GM20000 (cell line): ENCODE results near the gene TOX3.

ENCODE experiments used
- DNase-seq: peaks from one replicate; pipeline ENCODE4 v3.0.0; 2012; ENCODE audit warnings: low spot score
- TF ChIP-seq, protein P1 (sequence below): IDR thresholded peaks from 2 replicates; pipeline ENCODE4 v1.5.1; 2012; ENCODE audit warnings: mild to moderate bottlenecking, control low read depth; ENCODE audit errors: extremely low read depth, missing control alignments

TOX3 gene

DNA sequence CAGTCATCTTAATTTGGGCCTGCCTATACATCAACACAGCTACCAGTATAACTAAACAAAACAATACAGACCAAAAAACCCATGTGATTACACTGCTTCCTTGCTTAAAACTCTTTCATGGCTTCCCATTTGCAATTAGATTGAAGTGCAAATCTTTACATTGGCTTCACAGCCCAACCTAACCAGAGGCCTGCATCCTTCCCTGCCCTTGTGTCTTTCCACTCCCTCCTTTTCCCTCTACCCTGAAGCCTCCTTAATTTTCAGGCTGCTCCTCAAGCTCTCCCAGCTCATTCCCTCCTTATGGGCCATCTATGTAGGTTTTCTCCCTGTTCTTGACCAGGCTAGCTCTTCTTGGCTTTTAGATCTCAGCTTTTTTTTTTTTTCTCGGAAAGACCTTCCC, 147.8 kb downstream of the TOX3 start:
- TF ChIP-seq, protein P1, sequence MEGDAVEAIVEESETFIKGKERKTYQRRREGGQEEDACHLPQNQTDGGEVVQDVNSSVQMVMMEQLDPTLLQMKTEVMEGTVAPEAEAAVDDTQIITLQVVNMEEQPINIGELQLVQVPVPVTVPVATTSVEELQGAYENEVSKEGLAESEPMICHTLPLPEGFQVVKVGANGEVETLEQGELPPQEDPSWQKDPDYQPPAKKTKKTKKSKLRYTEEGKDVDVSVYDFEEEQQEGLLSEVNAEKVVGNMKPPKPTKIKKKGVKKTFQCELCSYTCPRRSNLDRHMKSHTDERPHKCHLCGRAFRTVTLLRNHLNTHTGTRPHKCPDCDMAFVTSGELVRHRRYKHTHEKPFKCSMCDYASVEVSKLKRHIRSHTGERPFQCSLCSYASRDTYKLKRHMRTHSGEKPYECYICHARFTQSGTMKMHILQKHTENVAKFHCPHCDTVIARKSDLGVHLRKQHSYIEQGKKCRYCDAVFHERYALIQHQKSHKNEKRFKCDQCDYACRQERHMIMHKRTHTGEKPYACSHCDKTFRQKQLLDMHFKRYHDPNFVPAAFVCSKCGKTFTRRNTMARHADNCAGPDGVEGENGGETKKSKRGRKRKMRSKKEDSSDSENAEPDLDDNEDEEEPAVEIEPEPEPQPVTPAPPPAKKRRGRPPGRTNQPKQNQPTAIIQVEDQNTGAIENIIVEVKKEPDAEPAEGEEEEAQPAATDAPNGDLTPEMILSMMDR, result no peak
- DNase-seq, result no peak

- DNase-seq, result no peak
Observed at GRCh38 chr16:52398491-52398960, 148.4 kb downstream of the TOX3 start.

GRCh38 chr16:52398021-52398420, 148.9 kb downstream of the TOX3 start:
- DNase-seq, result no peak
- TF ChIP-seq, protein P1, result no peak

More at GRCh38 chr16:52398491-52398960, 148.4 kb downstream of the TOX3 start:
- TF ChIP-seq, protein P1, result no peak

GRCh38 chr16:52393448-52393847, 153.5 kb downstream of the TOX3 start:
- TF ChIP-seq, protein P1, result no peak
- DNase-seq, result no peak

GRCh38 chr16:52389045-52389444, 157.9 kb downstream of the TOX3 start:
- TF ChIP-seq, protein P1, result no peak
- no peak for DNase-seq
